ENCODE results near the gene TJAP1.
"Not testable (repeated sequence)": the region's sequence is repeated elsewhere in the genome, so short reads cannot be mapped to it uniquely, and the experiment has no call there.

The TJAP1 gene

DNA sequence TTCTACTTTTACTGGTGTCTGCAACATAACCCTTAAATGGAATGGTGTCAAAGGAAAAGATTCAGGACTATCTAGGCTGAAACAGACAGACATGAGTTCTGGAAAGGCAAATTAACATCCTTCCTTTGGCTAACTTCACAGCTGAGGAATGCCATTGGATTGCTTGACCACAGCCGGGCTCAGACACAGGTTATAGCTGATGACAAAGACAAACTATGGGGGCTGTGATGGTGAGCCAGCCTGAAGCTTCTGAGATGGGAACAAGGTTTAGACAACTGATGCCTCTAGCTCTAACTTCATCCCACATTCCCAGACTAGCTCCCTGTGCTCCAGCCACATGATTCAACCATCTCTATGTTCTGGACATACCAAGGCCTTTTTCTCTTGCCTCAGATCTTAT, 54.8 kb downstream of the TJAP1 start:
- no peak for DNase-seq (ENCODE audit: low read depth in 2 of 2)

DNA sequence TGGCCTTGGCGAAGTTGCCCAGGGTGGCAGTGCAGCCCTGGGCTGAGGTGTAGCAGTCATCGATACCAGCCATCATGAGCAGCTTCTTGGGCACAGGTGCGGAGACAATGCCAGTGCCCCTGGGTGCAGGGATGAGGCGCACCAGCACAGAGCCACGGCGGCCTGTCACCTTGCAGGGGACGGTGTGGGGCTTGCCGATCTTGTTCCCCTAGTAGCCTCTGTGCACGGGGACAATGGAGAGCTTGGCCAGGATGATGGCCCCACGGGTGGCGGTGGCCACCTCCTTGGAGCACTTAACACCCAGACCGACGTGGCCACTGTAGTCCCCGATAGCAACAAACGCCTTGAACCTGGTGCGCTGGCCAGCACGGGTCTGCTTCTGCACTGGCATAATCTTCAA, 61.6 kb downstream of the TJAP1 start:
- not testable (repeated sequence) for DNase-seq (ENCODE audit: low read depth in 2 of 2)

DNA sequence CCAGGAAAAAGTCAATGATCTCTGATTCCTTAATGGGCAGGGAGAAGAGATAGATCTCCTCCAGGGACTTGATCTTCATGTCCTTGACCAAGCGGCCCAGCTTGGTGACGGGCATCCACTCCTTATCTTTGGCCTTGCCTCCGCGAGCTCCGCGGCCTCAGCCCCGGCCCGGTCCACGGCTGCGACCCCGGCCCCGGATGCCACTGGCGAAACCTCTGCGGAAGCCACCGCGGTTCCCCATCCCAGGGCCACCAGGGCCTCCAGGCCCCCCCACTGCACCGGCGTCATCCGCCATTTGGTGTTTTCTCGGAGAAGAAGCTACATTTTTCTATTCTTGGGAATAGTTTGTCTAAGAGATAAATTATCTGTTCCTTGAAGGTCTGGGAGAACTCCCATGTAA, 62.0 kb downstream of the TJAP1 start:
- DNase-seq (ENCODE audit: low read depth in 2 of 2), result not testable (repeated sequence)

DNA sequence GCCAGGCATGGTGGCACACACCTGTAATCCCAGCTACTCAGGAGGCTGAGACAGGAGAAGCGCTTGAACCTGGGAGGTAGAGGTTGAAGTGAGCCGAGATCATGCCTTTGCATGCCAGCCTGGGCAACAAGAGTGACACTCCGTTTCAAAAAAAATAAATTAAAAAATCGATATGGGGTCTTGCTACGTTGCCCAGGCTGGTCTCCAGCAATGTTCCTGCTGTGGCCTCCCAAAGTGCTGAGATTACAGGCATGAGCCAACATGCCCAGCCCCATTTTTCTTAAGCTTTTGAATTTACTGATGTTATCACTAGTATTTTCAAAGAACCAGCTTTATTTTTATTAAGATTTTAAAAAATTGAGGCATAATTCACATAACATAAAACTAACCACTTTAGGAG, 63.1 kb downstream of the TJAP1 start:
- no peak for DNase-seq (ENCODE audit: low read depth in 2 of 2)

DNA sequence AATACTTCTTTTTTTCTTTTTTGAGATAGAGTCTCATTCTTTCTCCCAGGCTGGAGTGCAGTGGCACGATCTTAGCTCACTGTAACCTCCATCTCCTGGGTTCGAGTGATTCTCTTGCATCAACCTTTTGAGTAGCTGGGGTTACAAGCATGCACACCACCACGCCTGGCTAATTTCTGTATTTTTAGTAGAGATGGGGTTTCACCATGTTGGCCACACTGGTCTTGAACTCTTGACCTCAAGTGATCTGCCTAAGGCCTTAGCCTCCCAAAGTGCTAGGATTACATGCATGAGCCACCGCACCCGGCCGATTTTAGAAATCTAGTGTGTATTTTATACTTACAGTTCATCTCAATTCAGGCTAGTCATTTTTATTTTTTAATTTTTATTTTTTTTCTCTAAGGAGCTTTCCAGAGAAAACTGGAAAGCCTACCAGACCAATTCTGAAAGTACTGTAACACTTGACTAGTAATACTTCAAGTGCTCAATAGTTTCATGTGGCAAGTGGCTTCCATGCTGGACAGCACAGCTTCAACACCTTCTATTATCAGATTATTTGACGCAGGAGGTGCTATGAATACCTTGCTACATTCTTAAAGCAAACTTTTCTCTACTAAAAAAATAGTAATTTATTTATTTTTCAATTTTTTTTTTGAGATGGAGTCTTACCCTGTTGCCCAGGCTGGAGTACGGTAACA, 64.6 kb downstream of the TJAP1 start:
- no peak for DNase-seq (ENCODE audit: low read depth in 2 of 2)

DNA sequence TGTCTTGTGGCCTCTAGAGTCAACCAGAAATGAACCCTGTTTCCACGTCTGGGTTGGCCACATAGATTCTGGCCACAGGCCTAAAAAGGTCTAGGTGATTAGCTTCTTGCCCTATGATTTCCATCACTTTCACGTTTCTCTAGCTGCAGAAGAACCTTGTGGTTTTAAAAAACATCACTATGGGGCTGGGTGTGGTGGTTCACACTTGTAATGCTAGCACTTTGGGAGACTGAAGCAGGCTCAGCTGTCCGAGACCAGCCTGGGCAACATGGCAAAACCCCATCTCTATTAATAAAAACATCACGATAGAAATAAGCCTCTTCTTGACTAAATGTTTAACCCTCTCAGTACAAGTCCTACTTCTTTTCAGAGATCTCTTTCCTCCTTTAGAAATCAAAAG, 67.1 kb downstream of the TJAP1 start:
- no peak for DNase-seq (ENCODE audit: low read depth in 2 of 2)

DNA sequence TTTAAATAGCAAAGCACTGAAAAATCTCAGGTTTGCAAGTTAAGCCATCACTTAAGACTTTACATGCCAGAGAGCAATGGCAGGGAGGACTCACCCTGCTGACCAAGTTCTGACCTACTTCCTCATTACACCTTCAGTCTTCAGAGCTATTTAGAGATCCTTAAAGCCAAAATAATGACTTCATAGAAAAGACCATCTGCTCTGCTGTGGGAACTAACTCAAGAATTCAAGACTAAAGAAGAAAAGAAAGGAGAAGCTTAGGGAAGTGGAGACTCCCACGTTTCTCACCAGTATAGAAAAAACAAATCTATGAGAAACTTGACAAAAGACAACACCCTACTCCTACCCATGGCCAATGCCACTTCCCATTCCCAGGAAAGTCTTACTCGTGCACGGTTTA, 69.9 kb downstream of the TJAP1 start:
- no peak for DNase-seq (ENCODE audit: low read depth in 2 of 2)

Data from stimulated activated CD8-positive, alpha-beta memory T cell treated with anti-CD3 and anti-CD28 coated beads, Interleukin-15, amount 100 ng/mL, for 48 hours (primary cell).